GM12878 (cell line): ENCODE data around the gene ATP6V0E1. TPM values are rescaled to one million over a fixed set of nuclear protein-coding genes. Genes with fewer than 3 reads are reported as not detected.

Experiments
- ATAC-seq: fragments of 200-7000 bp; cut with Tn5 transposase; 3 replicates; pipeline ENCODE4 v1.9.1; 2020; ENCODE audit warnings: mild to moderate bottlenecking, moderate library complexity
- BruUV-seq: library from RNA; stranded (reverse); fragments of 400-500 nt; replicated peaks from 2 replicates; lab custom pipeline; 2021; lab: Mats Ljungman, UMichigan
- CTCF ChIA-PET: fragments of 300-600 bp; sonication (Branson Sonifier 250); formaldehyde crosslinking; extraction: SDS; loops from one replicate; lab custom pipeline; 2021; ENCODE audit warnings: inconsistent platforms; lab: Yijun Ruan, JAX
- POLR2A ChIA-PET: fragments of 350-600 bp; formaldehyde crosslinking; extraction: SDS; loops from one replicate; lab custom pipeline; 2021; ENCODE audit warnings: inconsistent platforms; lab: Charles Lee
- RAD21 ChIA-PET: fragments of 300-600 bp; sonication (Branson Sonifier 250); formaldehyde crosslinking; loops from one replicate; lab custom pipeline; 2023; ENCODE audit warnings: antibody characterized with exemption; ENCODE audit not compliant: unreplicated experiment; lab: Charles Lee
- SMC1A ChIA-PET: fragments of 300-600 bp; sonication (Branson Sonifier 250); formaldehyde crosslinking; loops from one replicate; lab custom pipeline; 2023; ENCODE audit not compliant: unreplicated experiment, uncharacterized antibody; lab: Charles Lee
- DNase-seq: peaks from one replicate; pipeline ENCODE4 v3.0.0-alpha.2; 2011; ENCODE audit warnings: low read depth, low spot score
- FAIRE-seq: peaks from 3 replicates; lab custom pipeline; 2011; peaks lifted over from hg19 to GRCh38; lab: Jason Lieb, UNC
- H2AFZ ChIP-seq: 2 replicates; pipeline ENCODE4 v1.6.0; 2011; ENCODE audit warnings: low read depth, low read length, control low read depth; ENCODE audit not compliant: control insufficient read depth
- H3K27ac ChIP-seq: 2 replicates; pipeline ENCODE4 v1.5.1; 2011; ENCODE audit warnings: control low read depth; ENCODE audit not compliant: control insufficient read depth, insufficient read depth
- H3K27me3 ChIP-seq, 2 experiments: replicated peaks in 1 of 2; 2 replicates each; pipeline versions ENCODE4 v1.6.0 to v1.6.1; 2011; ENCODE audit warnings: low read length in 1 of 2; ENCODE audit not compliant: control insufficient read depth in 2 of 2, insufficient read depth in 2 of 2
- H3K36me3 ChIP-seq, 2 experiments: 2 replicates each; pipeline ENCODE4 v1.5.1; 2011; ENCODE audit warnings: low read length in 1 of 2; ENCODE audit not compliant: control insufficient read depth in 2 of 2, insufficient read depth in 2 of 2
- H3K4me1 ChIP-seq: 2 replicates; pipeline ENCODE4 v1.6.1; 2011; ENCODE audit warnings: mild to moderate bottlenecking, low read length, moderate library complexity, mixed read lengths; ENCODE audit not compliant: control insufficient read depth, insufficient read depth
- H3K4me2 ChIP-seq: 2 replicates; pipeline ENCODE4 v1.6.0; 2011; ENCODE audit warnings: control low read depth; ENCODE audit not compliant: control insufficient read depth, insufficient read depth
- H3K4me3 ChIP-seq: fragments of 200-600 bp; sonication (generic); 2 replicates; pipeline ENCODE4 v1.5.1; 2016
- H3K79me2 ChIP-seq: 2 replicates; pipeline ENCODE4 v1.6.0; 2011; ENCODE audit warnings: low read length; ENCODE audit not compliant: control insufficient read depth, insufficient read depth
- H3K9ac ChIP-seq: 2 replicates; pipeline ENCODE4 v1.8.0; 2011; ENCODE audit warnings: low read length, control low read depth, mixed read lengths; ENCODE audit not compliant: control insufficient read depth, insufficient read depth
- H3K9me3 ChIP-seq: replicated peaks from 3 replicates; pipeline ENCODE4 v1.5.1; 2011; ENCODE audit warnings: mild to moderate bottlenecking, low read length; ENCODE audit not compliant: control insufficient read depth, insufficient read depth
- H4K20me1 ChIP-seq: 2 replicates; pipeline ENCODE4 v1.6.0; 2011; ENCODE audit not compliant: control insufficient read depth, insufficient read depth
- FOS ChIP-seq: IDR thresholded peaks from 3 replicates; pipeline ENCODE4 v1.6.1; 2011; ENCODE audit warnings: borderline replicate concordance; ENCODE audit not compliant: insufficient read length; ENCODE audit errors: extremely low read depth
- FOXK2 ChIP-seq: fragments of 450-650 bp; IDR thresholded peaks from 2 replicates; pipeline ENCODE4 v1.6.1; 2017; ENCODE audit warnings: mild to moderate bottlenecking, moderate library complexity
- RAD51 ChIP-seq: fragments of 450-650 bp; IDR thresholded peaks from 2 replicates; pipeline ENCODE4 v1.6.1; 2016; ENCODE audit warnings: moderate library complexity, mild to moderate bottlenecking, inconsistent platforms
- SPI1 ChIP-seq: IDR thresholded peaks from 2 replicates; pipeline ENCODE4 v1.6.1; 2011; ENCODE audit warnings: low read depth, mild to moderate bottlenecking, low read length, moderate library complexity, borderline replicate concordance; ENCODE audit not compliant: insufficient read depth
- ZNF384 ChIP-seq: IDR thresholded peaks from 2 replicates; pipeline ENCODE4 v1.6.1; 2012; ENCODE audit warnings: low read depth, mild to moderate bottlenecking, low read length, improper control_type of control experiment, borderline replicate concordance
- WGBS: methylation state at CpG from one replicate; pipeline ENCODE4 v1.1.6; 2016; ENCODE audit warnings: low lambda C conversion rate; ENCODE audit not compliant: insufficient replicate concordance, insufficient coverage; ENCODE audit errors: missing lambda C conversion rate; 5-methylcytosine and 5-hydroxymethylcytosine counted together
- in situ Hi-C: fragments of 300-500 bp; cut with MboI; formaldehyde crosslinking; loops from 9 replicates; pipeline ENCODE4 v1.14.3; 2018; ENCODE audit warnings: mixed read lengths
- intact Hi-C: fragments of 100-400 bp; cut with micrococcal nuclease; formaldehyde crosslinking; loops from one replicate; pipeline ENCODE4 v1.14.2; 2022; ENCODE audit not compliant: unreplicated experiment
- polyA plus RNA-seq, 11 experiments: library from polyadenylated mRNA; depleted of rRNA in 4 of 11; unstranded in 6 of 11; stranded (reverse) in 5 of 11; fragments of >200 nt; fragmentation: Nextera tagmentation in 4 of 11; fragmentation: Illumina TruSeq in 1 of 11; extraction: Ambion mirVana in 4 of 11; extraction: Trizol in 1 of 11; gene quantifications; 1 replicate in 1 of 11; 2 replicates in 10 of 11; pipeline versions ENCODE4 v1.2.1 to v1.2.3, GENCODE V29; 2011 to 2016; ENCODE audit warnings: inconsistent platforms in 2 of 11, missing spikeins in 2 of 11, low read depth in 1 of 11
- total RNA-seq, 4 experiments: library from RNA; depleted of rRNA in 3 of 4; stranded (reverse); fragments of >200 nt in 3 of 4; fragmentation: Illumina TruSeq in 1 of 4; extraction: Trizol in 1 of 4; gene quantifications; 2 replicates each; pipeline versions ENCODE4 v1.2.1 to v1.2.3, GENCODE V29; 2013 to 2021

The ATP6V0E1 gene
- total and polyA plus RNA-seq, 10 of the 15 experiments (the other 5 are each of a cell fraction or from before 2014, with no cell fraction given), result 143 to 787 (median 306) TPM

GRCh38 chr5:173050791-173051190 lies 67.2 kb downstream of the ATP6V0E1 start:
- 90% methylated on average over 2 of the region's 2 CpGs for WGBS
- intact Hi-C loops, result loop anchor here (10.0 kb wide), 1 partner anchor 276 kb away; the partner anchor contains the start of gene DUSP1
- Histone ChIP-seq H3K79me2 (no peaks in the 10 kb centered on the region), H3K27ac (no peak overlapping the region), H3K9ac (no peak overlapping the region), H3K27me3 (no peaks in the 10 kb centered on the region), H3K9me3 (no peaks in the 10 kb centered on the region), H3K36me3 (no peaks in the 10 kb centered on the region), H2AFZ (no peak overlapping the region), H3K4me1 (peaks cover 25% of the 10 kb centered on the region), H3K4me3 (no peak overlapping the region), H4K20me1 (no peaks in the 10 kb centered on the region), H3K4me2 (no peak overlapping the region)
- in situ Hi-C loops, result no loop called here
- ChIA-PET RAD21 (interaction anchor here (0.9 to 1.5 kb wide), 2 partner anchors 12 to 16 kb away, joined by 3 read pairs; no protein-coding TSS in a partner anchor), POLR2A (interaction anchor here (0.9 kb wide), 1 partner anchor 16 kb away, joined by 3 read pairs; no protein-coding TSS in a partner anchor), SMC1A (interaction anchor here (1.2 to 2.1 kb wide), 3 partner anchors 11 to 49 kb away, joined by 3 to 11 read pairs (median 8); no protein-coding TSS in a partner anchor), CTCF (interaction anchor here (1.1 kb wide), 2 partner anchors 10 to 12 kb away, joined by 3 read pairs; no protein-coding TSS in a partner anchor)
- BruUV-seq, result no TSS peak
- no peak for TF ChIP-seq ZNF384
- TF ChIP-seq SPI1, result no peak
- no peak for TF ChIP-seq FOS
- no peak for TF ChIP-seq RAD51
- FAIRE-seq (no peak), ATAC-seq (no peak), DNase-seq (no peak)

GRCh38 chr5:173051746-173052145 lies 68.2 kb downstream of the ATP6V0E1 start:
- TF ChIP-seq ZNF384 (no peak), FOXK2 (no peak)
- WGBS, result 96% methylated on average over 5 of the region's 5 CpGs
- ChIA-PET POLR2A (interaction anchor here (0.9 kb wide), 1 partner anchor 17 kb away, joined by 3 read pairs; no protein-coding TSS in a partner anchor), CTCF (no interaction called here), RAD21 (no interaction called here), SMC1A (interaction anchor here (1.5 kb wide), 1 partner anchor 14 kb away, joined by 3 read pairs; no protein-coding TSS in a partner anchor)
- Histone ChIP-seq H3K9me3 (no peaks in the 10 kb centered on the region), H3K36me3 (no peaks in the 10 kb centered on the region), H3K4me2 (no peak overlapping the region; the same call in 1 of the 2 replicates), H3K27me3 (no peaks in the 10 kb centered on the region), H3K9ac (no peak overlapping the region), H3K27ac (no peak overlapping the region), H3K79me2 (0 out of 2 replicates have a peak, but pooled peaks cover 2% of the 10 kb centered on the region), H2AFZ (no peak overlapping the region), H4K20me1 (no peaks in the 10 kb centered on the region), H3K4me3 (no peak overlapping the region), H3K4me1 (peaks cover 25% of the 10 kb centered on the region)
- no peak for DNase-seq
- no peak for FAIRE-seq
- in situ Hi-C loops, result no loop called here
- BruUV-seq, result no TSS peak
- ATAC-seq, result no peak
- intact Hi-C loops, result loop anchor here (1.0 to 10.0 kb wide), 2 partner anchors 16 to 277 kb away; partner anchors contain the start of gene DUSP1
